Measurements from ENCODE around the gene ZNF474. TPM values are rescaled to one million over a fixed set of nuclear protein-coding genes. Genes with fewer than 3 reads are reported as not detected.

Gene ZNF474
- total RNA-seq, 1 donor from 2014 or later = not detected

Other genes starting within 250 kb of the ZNF474 start
- 14.8 TPM for gene SRFBP1, start 167.6 kb upstream of the ZNF474 start, total RNA-seq
- 26.8 TPM for gene LOX, start 51.3 kb upstream of the ZNF474 start, total RNA-seq
- gene SNCAIP, start 182.7 kb downstream of the ZNF474 start, total RNA-seq = 4.0 TPM